AG09309 (cell line): Measurements from ENCODE around the gene CST9.

Experiments
- DNase-seq: peaks from one replicate; pipeline ENCODE4 v3.0.0-alpha.2; 2010; ENCODE audit warnings: low read depth
- H3K4me3 ChIP-seq: 2 replicates; pipeline ENCODE4 v1.5.1; 2011; ENCODE audit warnings: mild to moderate bottlenecking, low read depth, low read length, moderate library complexity; ENCODE audit not compliant: control insufficient read depth
- TF ChIP-seq, protein P1 (sequence below): IDR thresholded peaks from 2 replicates; pipeline ENCODE4 v1.5.1; 2011; ENCODE audit warnings: mild to moderate bottlenecking, low read depth, low read length, inconsistent platforms; ENCODE audit not compliant: insufficient read depth, control insufficient read depth; ENCODE audit errors: missing control alignments

CST9 gene

DNA sequence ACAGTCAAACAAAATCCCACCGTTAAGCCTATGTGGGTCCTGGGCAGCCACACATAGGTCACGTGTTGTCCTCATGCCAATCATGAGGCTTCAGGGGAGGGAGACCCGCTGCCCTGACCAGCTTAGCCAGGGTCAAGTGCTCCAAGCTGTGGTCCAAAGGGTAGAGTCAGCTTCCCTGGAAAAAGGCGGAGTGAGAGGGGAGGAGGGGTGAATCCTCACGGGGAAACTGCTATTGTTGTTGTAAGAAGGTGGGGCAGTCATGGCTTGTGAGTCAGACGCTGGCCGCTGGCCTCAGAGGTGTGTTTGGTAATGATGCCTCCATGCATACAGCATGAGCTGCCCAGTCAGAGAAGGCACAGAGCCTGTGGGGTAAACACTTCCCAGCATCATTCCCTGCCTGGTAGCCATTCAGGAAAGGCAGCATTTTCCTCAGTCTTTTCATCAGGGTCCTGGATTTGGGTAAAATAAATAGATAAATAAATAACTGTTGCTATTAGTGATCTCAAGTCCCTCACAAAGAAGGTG, 23.4 kb upstream of the CST9 start:
- no peak for DNase-seq
- TF ChIP-seq, protein P1, sequence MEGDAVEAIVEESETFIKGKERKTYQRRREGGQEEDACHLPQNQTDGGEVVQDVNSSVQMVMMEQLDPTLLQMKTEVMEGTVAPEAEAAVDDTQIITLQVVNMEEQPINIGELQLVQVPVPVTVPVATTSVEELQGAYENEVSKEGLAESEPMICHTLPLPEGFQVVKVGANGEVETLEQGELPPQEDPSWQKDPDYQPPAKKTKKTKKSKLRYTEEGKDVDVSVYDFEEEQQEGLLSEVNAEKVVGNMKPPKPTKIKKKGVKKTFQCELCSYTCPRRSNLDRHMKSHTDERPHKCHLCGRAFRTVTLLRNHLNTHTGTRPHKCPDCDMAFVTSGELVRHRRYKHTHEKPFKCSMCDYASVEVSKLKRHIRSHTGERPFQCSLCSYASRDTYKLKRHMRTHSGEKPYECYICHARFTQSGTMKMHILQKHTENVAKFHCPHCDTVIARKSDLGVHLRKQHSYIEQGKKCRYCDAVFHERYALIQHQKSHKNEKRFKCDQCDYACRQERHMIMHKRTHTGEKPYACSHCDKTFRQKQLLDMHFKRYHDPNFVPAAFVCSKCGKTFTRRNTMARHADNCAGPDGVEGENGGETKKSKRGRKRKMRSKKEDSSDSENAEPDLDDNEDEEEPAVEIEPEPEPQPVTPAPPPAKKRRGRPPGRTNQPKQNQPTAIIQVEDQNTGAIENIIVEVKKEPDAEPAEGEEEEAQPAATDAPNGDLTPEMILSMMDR: no peak
- H3K4me3 ChIP-seq: no peak overlapping the region

- DNase-seq: no peak
- H3K4me3 ChIP-seq: no peak overlapping the region
- TF ChIP-seq, protein P1: no peak
These were observed 22.8 kb upstream of the CST9 start for GRCh38 chr20:23628402-23629016.

- no peak overlapping the region for H3K4me3 ChIP-seq
- no peak for DNase-seq
- TF ChIP-seq, protein P1: no peak
These were observed 21.8 kb upstream of the CST9 start for GRCh38 chr20:23627501-23627900.

DNA sequence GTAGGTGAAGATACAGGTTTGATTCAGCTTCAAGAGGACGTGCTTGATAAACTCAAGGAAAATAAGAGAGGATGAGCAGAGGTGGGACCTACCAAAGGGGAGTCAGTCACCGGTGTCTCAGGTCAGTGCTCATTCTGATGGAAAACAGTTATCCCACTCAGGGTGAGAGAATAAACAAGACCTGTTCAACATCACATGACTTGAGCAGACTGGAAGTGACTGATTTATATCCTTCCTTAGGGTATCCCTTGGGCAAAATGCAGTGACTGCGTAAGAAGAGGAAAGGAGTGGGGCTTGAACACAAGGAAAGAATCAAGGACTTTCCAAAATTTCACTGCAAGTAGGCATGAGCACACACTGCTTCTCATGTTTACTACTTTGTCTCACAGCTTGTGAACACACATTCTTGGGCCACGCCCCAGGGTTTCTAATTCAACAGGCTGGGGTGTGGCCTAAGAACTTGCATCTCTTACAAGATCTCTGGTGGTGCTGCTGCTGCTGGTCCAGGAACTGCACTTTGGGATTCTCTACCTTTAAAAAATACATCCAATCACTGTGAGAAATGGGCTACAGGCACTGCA, 20.4 kb upstream of the CST9 start:
- TF ChIP-seq, protein P1: no peak
- no peak for DNase-seq
- H3K4me3 ChIP-seq: no peak overlapping the region

- no peak overlapping the region for H3K4me3 ChIP-seq
- TF ChIP-seq, protein P1: no peak
- DNase-seq: no peak
These were observed 19.7 kb upstream of the CST9 start for GRCh38 chr20:23625236-23625964.

- no peak for DNase-seq
These were observed 18.6 kb upstream of the CST9 start for GRCh38 chr20:23624324-23624691.

More at GRCh38 chr20:23624324-23624691, 18.6 kb upstream of the CST9 start:
- H3K4me3 ChIP-seq: no peak overlapping the region
- TF ChIP-seq, protein P1: no peak
